GM23248 (cell line): ENCODE measurements around the gene CTRB2.

Experiments
- EZH2 ChIP-seq: fragments of 200-600 bp; sonication (generic); IDR thresholded peaks from 2 replicates; pipeline ENCODE4 v1.6.1; 2018; ENCODE audit warnings: antibody characterized with exemption, mild to moderate bottlenecking; ENCODE audit not compliant: insufficient read depth, poor library complexity, severe bottlenecking
- EZH2phosphoT487 ChIP-seq: fragments of 200-600 bp; sonication (generic); IDR thresholded peaks from 2 replicates; pipeline ENCODE4 v1.6.1; 2018; ENCODE audit warnings: antibody characterized with exemption, moderate library complexity, mild to moderate bottlenecking, low read depth; ENCODE audit not compliant: insufficient read depth

GRCh38 chr16:75219838-75220237 is 12.9 kb upstream of the CTRB2 start:
- TF ChIP-seq EZH2phosphoT487 (no peak), EZH2 (no peak)
